Measurements from ENCODE around the gene CREB1. TPM values are rescaled to one million over a fixed set of nuclear protein-coding genes. Genes with fewer than 3 reads are reported as not detected.
A peak's percentile ranks its signal among the peaks of the same experiment; 100 is the strongest.

CREB1 gene
- total and polyA plus RNA-seq, 2 donors (not counting 1 experiment from before 2014, with no cell fraction given) = 42.5 to 156 TPM

- no CpG with 5 or more reads among the region's 1 CpG for WGBS (ENCODE audit: insufficient coverage)
- Mint-ChIP-seq H3K4me1 (peaks cover 61% of the 10 kb centered on the region), H3K27ac (peak overlapping the region; percentile 90), H3K27me3 (no peaks in the 10 kb centered on the region), H3K4me3 (peak overlapping the region; percentile 60), H3K9me3 (ENCODE audit: insufficient read depth) (no peaks in the 10 kb centered on the region)
- H3K36me3 ChIP-seq (replicated peaks in 1 of 2; ENCODE audit: control extremely low read depth in 1 of 2, control insufficient read depth in 1 of 2, extremely low read depth in 1 of 2, insufficient read depth in 2 of 2, low read length in 1 of 2) = no peaks in the 10 kb centered on the region
- intact Hi-C loops (cut with micrococcal nuclease) = loop anchor here (1.0 kb wide), 1 partner anchor 21 kb away; no protein-coding TSS in a partner anchor
- H3K27ac ChIP-seq (ENCODE audit: low read length in 2 of 2) = peak overlapping the region; percentile 84 to 88
- no peaks in the 10 kb centered on the region for H4K20me1 ChIP-seq (ENCODE audit: control insufficient read depth, insufficient read depth, low read length, poor library complexity, severe bottlenecking)
- peaks cover 58 to 60% of the 10 kb centered on the region in 2 donors for H3K4me1 ChIP-seq (ENCODE audit: control insufficient read depth in 2 of 2, insufficient read depth in 2 of 2, low read length in 2 of 2)
- no peaks in the 10 kb centered on the region for H3K27me3 ChIP-seq (replicated peaks in 1 of 4; ENCODE audit: control extremely low read depth in 1 of 4, control insufficient read depth in 3 of 4, insufficient read depth in 4 of 4, low read length in 3 of 4)
- TF ChIP-seq EZH2 (IDR thresholded peaks at IDR 0.05; ENCODE audit: borderline replicate concordance, insufficient read depth, low read depth, low read length, poor library complexity, severe bottlenecking) (no peak), CTCF (IDR thresholded peaks at IDR 0.05) (no peak)
- peak overlapping the region; percentile 67 for H3K4me2 ChIP-seq (replicated peaks; ENCODE audit: low read depth, low read length, poor library complexity, severe bottlenecking)
- H2AFZ ChIP-seq (ENCODE audit: insufficient read depth, low read depth, low read length, poor library complexity, severe bottlenecking) = no peak overlapping the region
- no peaks in the 10 kb centered on the region for H3K79me2 ChIP-seq (ENCODE audit: control insufficient read depth, insufficient read depth, low read length)
- H3K9ac ChIP-seq (ENCODE audit: low read length) = peak overlapping the region; percentile 41
- ATAC-seq (ENCODE audit: low read depth) = no peak
- POLR2A ChIA-PET = interaction anchor here (1.0 to 1.2 kb wide), 3 partner anchors 24 to 120 kb away, joined by 3 read pairs; partner anchors contain the start of genes CREB1 and METTL21A
- no peak for DNase-seq
- peaks cover 0 to 2% (median 0%) of the 10 kb centered on the region in 3 donors for H3K9me3 ChIP-seq (ENCODE audit: control extremely low read depth in 1 of 3, control insufficient read depth in 2 of 3, insufficient read depth in 1 of 3, low read length in 2 of 3)
- CTCF ChIA-PET = interaction anchor here (1.1 to 4.0 kb wide), 3 partner anchors 13 to 120 kb away, joined by 4 to 19 read pairs (median 6); partner anchors contain the start of gene METTL21A
- peak overlapping the region in 1 of 5 experiments; percentile 32 for H3K4me3 ChIP-seq (ENCODE audit: control extremely low read depth in 1 of 5, extremely low read depth in 1 of 5, insufficient read depth in 1 of 5, low read depth in 2 of 5, low read length in 4 of 5)
Measured at GRCh38 chr2:207505728-207506127, 24.0 kb upstream of the CREB1 start.

- Histone ChIP-seq H4K20me1 (ENCODE audit: control insufficient read depth, insufficient read depth, low read length, poor library complexity, severe bottlenecking) (no peaks in the 10 kb centered on the region), H2AFZ (ENCODE audit: insufficient read depth, low read depth, low read length, poor library complexity, severe bottlenecking) (no peak overlapping the region)
- POLR2A ChIA-PET = interaction anchor here (0.8 kb wide), 1 partner anchor 14 kb away, joined by 3 read pairs; no protein-coding TSS in a partner anchor
Measured at GRCh38 chr2:207506426-207506825, 23.3 kb upstream of the CREB1 start.

More at GRCh38 chr2:207506426-207506825, 23.3 kb upstream of the CREB1 start:
- intact Hi-C loops (cut with micrococcal nuclease) = no loop called here
- H3K4me3 Mint-ChIP-seq = peak overlapping the region; percentile 20
- DNase-seq = no peak
- WGBS (ENCODE audit: insufficient coverage) = no CpG with 5 or more reads among the region's 1 CpG
- Histone ChIP-seq H3K27me3 (replicated peaks in 1 of 4; ENCODE audit: control extremely low read depth in 1 of 4, control insufficient read depth in 3 of 4, insufficient read depth in 4 of 4, low read length in 3 of 4) (no peaks in the 10 kb centered on the region), H3K36me3 (replicated peaks in 1 of 2; ENCODE audit: control extremely low read depth in 1 of 2, control insufficient read depth in 1 of 2, extremely low read depth in 1 of 2, insufficient read depth in 2 of 2, low read length in 1 of 2) (no peaks in the 10 kb centered on the region), H3K4me1 (ENCODE audit: control insufficient read depth in 2 of 2, insufficient read depth in 2 of 2, low read length in 2 of 2) (peaks cover 51 to 53% of the 10 kb centered on the region in 2 donors), H3K4me2 (replicated peaks; ENCODE audit: low read depth, low read length, poor library complexity, severe bottlenecking) (peak overlapping the region; percentile 23), H3K79me2 (ENCODE audit: control insufficient read depth, insufficient read depth, low read length) (no peaks in the 10 kb centered on the region), H3K9me3 (ENCODE audit: control extremely low read depth in 1 of 3, control insufficient read depth in 2 of 3, insufficient read depth in 1 of 3, low read length in 2 of 3) (peaks cover 0 to 2% (median 0%) of the 10 kb centered on the region in 3 donors), H3K9ac (ENCODE audit: low read length) (no peak overlapping the region), H3K27ac (ENCODE audit: low read length in 2 of 2) (peak overlapping the region in 1 of 2 donors; percentile 24), H3K4me3 (ENCODE audit: control extremely low read depth in 1 of 5, extremely low read depth in 1 of 5, insufficient read depth in 1 of 5, low read depth in 2 of 5, low read length in 4 of 5) (peak overlapping the region in 1 of 5 experiments; percentile 3)
- TF ChIP-seq EZH2 (IDR thresholded peaks at IDR 0.05; ENCODE audit: borderline replicate concordance, insufficient read depth, low read depth, low read length, poor library complexity, severe bottlenecking) = no peak
- H3K4me1 Mint-ChIP-seq = peaks cover 55% of the 10 kb centered on the region
- no peaks in the 10 kb centered on the region for H3K27me3 Mint-ChIP-seq
- peak overlapping the region; percentile 61 for H3K27ac Mint-ChIP-seq
- no peak for ATAC-seq (ENCODE audit: low read depth)
- no peaks in the 10 kb centered on the region for H3K9me3 Mint-ChIP-seq (ENCODE audit: insufficient read depth)
- CTCF ChIA-PET = interaction anchor here (1.1 kb wide), 1 partner anchor 119 kb away, joined by 4 read pairs; the partner anchor contains the start of gene METTL21A

Data from B cell (primary cell).